ENCODE results near the gene CDH13. TPM values are rescaled to one million over a fixed set of nuclear protein-coding genes. Genes with fewer than 3 reads are reported as not detected.

The CDH13 gene
- total RNA-seq, 1 experiment from 2014 or later = 2.1 TPM

DNA sequence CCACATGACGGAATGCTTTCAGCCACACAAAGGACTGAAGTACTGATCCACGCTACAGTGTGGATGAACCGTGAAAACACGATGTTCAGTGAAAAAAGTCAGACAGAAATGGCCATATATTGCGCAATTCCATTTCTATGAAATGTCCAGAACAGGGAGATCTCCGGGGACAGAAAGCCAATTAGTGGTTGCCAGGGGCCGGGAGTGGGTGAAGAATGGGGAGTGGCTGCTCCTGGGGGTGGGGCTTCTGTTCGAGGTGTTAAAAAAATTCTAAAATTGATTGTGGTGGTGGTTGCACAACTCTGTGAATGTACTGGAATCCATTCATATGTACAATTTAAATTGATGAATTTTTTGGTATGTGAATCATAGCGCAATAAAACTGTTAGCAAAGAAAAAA lies 1026.2 kb downstream of the CDH13 start:
- H3K4me1 ChIP-seq (ENCODE audit: insufficient read depth, low read length, poor library complexity, severe bottlenecking) = no peaks in the 10 kb centered on the region
- H3K27me3 ChIP-seq (replicated peaks; ENCODE audit: insufficient read depth, low read depth, low read length, poor library complexity) = peaks cover 35% of the 10 kb centered on the region
- CTCF ChIA-PET = no interaction called here
- TF ChIP-seq, protein P1, sequence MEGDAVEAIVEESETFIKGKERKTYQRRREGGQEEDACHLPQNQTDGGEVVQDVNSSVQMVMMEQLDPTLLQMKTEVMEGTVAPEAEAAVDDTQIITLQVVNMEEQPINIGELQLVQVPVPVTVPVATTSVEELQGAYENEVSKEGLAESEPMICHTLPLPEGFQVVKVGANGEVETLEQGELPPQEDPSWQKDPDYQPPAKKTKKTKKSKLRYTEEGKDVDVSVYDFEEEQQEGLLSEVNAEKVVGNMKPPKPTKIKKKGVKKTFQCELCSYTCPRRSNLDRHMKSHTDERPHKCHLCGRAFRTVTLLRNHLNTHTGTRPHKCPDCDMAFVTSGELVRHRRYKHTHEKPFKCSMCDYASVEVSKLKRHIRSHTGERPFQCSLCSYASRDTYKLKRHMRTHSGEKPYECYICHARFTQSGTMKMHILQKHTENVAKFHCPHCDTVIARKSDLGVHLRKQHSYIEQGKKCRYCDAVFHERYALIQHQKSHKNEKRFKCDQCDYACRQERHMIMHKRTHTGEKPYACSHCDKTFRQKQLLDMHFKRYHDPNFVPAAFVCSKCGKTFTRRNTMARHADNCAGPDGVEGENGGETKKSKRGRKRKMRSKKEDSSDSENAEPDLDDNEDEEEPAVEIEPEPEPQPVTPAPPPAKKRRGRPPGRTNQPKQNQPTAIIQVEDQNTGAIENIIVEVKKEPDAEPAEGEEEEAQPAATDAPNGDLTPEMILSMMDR (conservative IDR thresholded peaks at IDR 0.05; ENCODE audit: low read depth, low read length) = no peak
- TF ChIP-seq EZH2 (IDR thresholded peaks at IDR 0.05; ENCODE audit: borderline replicate concordance, low read depth, low read length, poor library complexity, severe bottlenecking) = no peak
- H3K4me3 ChIP-seq (ENCODE audit: low read depth, low read length, poor library complexity, severe bottlenecking) = no peak overlapping the region
- DNase-seq (ENCODE audit: low spot score) = no peak
- no TSS peak for BruUV-seq (replicated peaks)
- no peak overlapping the region for H3K27ac ChIP-seq (ENCODE audit: low read depth, low read length, poor library complexity, severe bottlenecking)
- intact Hi-C loops (cut with micrococcal nuclease; ENCODE audit: unreplicated experiment) = no loop called here
- POLR2A ChIA-PET (ENCODE audit: low non-redundant PET) = no interaction called here
- no peaks in the 10 kb centered on the region for H3K36me3 ChIP-seq (ENCODE audit: insufficient read depth, low read length, poor library complexity, severe bottlenecking)
- H3K9me3 ChIP-seq (ENCODE audit: low read depth, low read length, poor library complexity, severe bottlenecking) = no peaks in the 10 kb centered on the region

DNA sequence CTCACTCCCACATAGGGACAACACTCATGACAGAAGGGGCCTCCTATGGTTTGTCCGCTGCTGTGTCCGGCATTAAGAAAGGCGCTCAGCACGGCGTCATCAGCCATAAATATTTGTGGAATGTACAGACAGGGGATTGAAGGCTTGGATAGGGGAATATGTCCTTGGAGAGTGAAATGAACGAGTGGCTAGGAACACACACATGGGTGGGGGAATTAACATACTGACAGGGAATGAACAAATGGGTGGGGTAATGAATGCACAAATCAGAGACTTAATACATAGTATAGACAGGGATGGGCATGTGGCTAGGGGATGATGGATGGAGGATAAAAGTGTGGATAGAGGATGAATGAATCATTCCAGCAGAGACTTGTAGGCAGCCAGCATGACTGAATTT lies 1027.0 kb downstream of the CDH13 start:
- Histone ChIP-seq H3K9me3 (ENCODE audit: low read depth, low read length, poor library complexity, severe bottlenecking) (no peaks in the 10 kb centered on the region), H3K36me3 (ENCODE audit: insufficient read depth, low read length, poor library complexity, severe bottlenecking) (no peaks in the 10 kb centered on the region), H3K27ac (ENCODE audit: low read depth, low read length, poor library complexity, severe bottlenecking) (no peak overlapping the region), H3K4me3 (ENCODE audit: low read depth, low read length, poor library complexity, severe bottlenecking) (no peak overlapping the region), H3K27me3 (replicated peaks; ENCODE audit: insufficient read depth, low read depth, low read length, poor library complexity) (peaks cover 27% of the 10 kb centered on the region), H3K4me1 (ENCODE audit: insufficient read depth, low read length, poor library complexity, severe bottlenecking) (no peaks in the 10 kb centered on the region)
- intact Hi-C loops (cut with micrococcal nuclease; ENCODE audit: unreplicated experiment) = no loop called here
- DNase-seq (ENCODE audit: low spot score) = no peak
- BruUV-seq (replicated peaks) = no TSS peak
- ChIA-PET POLR2A (ENCODE audit: low non-redundant PET) (no interaction called here), CTCF (no interaction called here)
- no peak for TF ChIP-seq EZH2 (IDR thresholded peaks at IDR 0.05; ENCODE audit: borderline replicate concordance, low read depth, low read length, poor library complexity, severe bottlenecking)
- TF ChIP-seq, protein P1 (conservative IDR thresholded peaks at IDR 0.05; ENCODE audit: low read depth, low read length) = no peak

- Histone ChIP-seq H3K9me3 (ENCODE audit: low read depth, low read length, poor library complexity, severe bottlenecking) (no peaks in the 10 kb centered on the region), H3K27ac (ENCODE audit: low read depth, low read length, poor library complexity, severe bottlenecking) (no peak overlapping the region), H3K27me3 (replicated peaks; ENCODE audit: insufficient read depth, low read depth, low read length, poor library complexity) (peaks cover 23% of the 10 kb centered on the region), H3K4me3 (ENCODE audit: low read depth, low read length, poor library complexity, severe bottlenecking) (no peak overlapping the region), H3K4me1 (ENCODE audit: insufficient read depth, low read length, poor library complexity, severe bottlenecking) (no peaks in the 10 kb centered on the region), H3K36me3 (ENCODE audit: insufficient read depth, low read length, poor library complexity, severe bottlenecking) (no peaks in the 10 kb centered on the region)
- TF ChIP-seq, protein P1 (conservative IDR thresholded peaks at IDR 0.05; ENCODE audit: low read depth, low read length) = no peak
- TF ChIP-seq EZH2 (IDR thresholded peaks at IDR 0.05; ENCODE audit: borderline replicate concordance, low read depth, low read length, poor library complexity, severe bottlenecking) = no peak
- DNase-seq (ENCODE audit: low spot score) = no peak
- ChIA-PET CTCF (no interaction called here), POLR2A (ENCODE audit: low non-redundant PET) (no interaction called here)
- intact Hi-C loops (cut with micrococcal nuclease; ENCODE audit: unreplicated experiment) = no loop called here
- BruUV-seq (replicated peaks) = no TSS peak
These were observed 1033.5 kb downstream of the CDH13 start for GRCh38 chr16:83660282-83660681.

Measured in A673 (cell line).